Limb (tissue), 2 donors: ENCODE data around the gene ALX4.
A peak's percentile ranks its signal among the peaks of the same experiment; 100 is the strongest.

Experiments
- DNase-seq, 2 donors: peaks; one replicate each; pipeline ENCODE4 v3.0.0-alpha.2; 2016; ENCODE audit errors: extremely low spot score in 2 of 2

ALX4 gene

DNA sequence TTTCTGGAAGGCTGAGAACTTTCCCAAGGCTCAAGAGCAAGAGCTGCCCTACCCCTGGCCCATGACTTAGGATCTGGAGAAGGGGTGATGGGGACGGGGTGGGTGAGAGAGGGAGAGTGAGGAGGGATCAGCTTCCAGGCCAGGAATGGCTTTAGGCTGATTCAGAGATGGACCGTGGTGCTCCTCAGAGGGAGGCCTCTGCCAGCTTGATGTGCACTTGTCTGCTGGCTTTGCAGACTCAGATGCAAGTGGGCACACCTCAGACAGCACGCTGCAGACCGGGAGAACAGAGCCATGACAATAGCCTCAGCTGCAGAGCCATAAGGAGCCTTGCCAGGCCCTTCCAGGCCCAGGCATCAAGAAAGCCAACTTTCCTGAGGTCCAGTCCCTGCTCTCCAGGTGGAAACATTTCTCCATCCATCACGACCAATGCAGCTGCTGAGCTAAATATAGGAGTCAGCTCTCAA is 41.3 kb downstream of the ALX4 start:
- DNase-seq, result peak in 1 of 2 donors; percentile 21

GRCh38 chr11:44267750-44268613 is 42.0 kb downstream of the ALX4 start:
- peak in 1 of 2 donors; percentile 12 for DNase-seq

DNA sequence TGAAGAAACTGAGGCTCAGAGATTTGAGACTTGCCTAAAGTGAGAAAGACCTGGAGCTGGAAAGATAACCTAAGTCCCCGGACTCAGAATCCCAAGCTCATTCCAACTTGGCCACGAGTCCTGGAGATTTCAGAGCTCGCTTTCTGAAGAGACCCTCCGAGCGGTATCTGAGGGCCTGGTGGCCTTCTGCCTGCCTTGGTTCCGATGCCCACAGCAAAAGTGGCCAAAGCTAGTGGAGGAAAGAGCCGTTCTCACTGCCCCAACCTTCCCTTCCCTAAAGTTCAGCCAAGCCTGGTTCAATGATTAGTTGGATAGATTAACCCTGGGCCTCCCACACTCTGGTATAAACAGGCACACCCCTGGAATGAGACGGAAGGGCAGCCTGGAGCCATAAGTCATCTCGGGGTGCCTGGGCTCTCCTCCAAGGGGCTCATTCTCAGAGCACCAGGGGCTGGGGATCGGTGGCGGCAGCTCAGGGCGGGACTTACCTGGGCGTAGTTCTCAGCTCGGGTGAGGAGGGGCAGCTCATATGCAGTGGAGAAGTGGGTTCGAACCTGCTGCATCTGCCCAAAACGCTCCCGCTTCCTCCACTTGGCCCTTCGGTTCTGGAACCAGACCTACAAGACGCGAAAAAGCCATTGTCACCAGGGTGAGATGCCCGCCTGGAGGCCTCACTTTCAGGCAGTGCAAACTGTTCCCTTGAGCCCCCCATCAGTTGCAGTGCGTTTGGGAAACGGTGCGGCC is 42.8 kb downstream of the ALX4 start:
- DNase-seq, result peak in 1 of 2 donors; percentile 21

DNA sequence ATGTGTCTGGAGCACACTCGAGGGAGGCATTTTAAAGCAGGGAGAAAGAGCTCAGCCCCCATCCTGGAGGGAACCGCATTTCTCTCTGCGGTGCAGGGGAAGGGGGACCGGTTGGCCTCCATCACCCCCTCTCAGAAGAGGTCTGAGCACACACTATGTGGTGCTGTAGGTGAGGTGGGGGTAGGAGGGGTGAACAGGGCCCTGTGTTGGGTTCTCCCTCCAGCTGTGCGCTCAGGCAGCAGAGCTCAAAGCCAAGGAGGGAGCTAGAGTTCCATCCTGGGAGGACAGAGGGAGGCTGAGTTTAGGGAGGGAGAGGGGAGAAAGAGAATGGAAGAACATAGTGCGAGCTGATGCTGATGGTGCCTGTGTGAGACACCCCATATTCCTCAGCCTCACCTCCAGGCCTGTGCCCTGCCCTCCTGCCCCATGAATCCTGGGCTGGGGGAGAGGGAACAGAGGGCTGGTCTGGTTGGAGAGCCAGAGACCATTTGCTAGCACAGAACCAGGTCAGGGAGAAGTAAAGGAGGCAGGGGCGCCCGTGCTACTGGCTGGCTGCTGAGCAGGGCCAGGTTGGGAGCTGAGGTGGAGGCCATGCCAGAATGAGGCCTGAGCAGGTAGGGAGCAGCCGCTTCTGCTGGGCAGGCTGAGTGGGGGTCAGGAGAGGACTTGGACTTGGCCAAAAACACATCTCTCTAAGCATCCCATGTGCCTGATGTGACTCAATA is 43.7 kb downstream of the ALX4 start:
- peak in 1 of 2 donors; percentile 23 for DNase-seq

- peak in 1 of 2 donors; percentile 19 for DNase-seq
Measured at GRCh38 chr11:44264761-44265160, 45.2 kb downstream of the ALX4 start.

- no peak for DNase-seq
Measured at GRCh38 chr11:44264438-44264749, 45.5 kb downstream of the ALX4 start.

DNA sequence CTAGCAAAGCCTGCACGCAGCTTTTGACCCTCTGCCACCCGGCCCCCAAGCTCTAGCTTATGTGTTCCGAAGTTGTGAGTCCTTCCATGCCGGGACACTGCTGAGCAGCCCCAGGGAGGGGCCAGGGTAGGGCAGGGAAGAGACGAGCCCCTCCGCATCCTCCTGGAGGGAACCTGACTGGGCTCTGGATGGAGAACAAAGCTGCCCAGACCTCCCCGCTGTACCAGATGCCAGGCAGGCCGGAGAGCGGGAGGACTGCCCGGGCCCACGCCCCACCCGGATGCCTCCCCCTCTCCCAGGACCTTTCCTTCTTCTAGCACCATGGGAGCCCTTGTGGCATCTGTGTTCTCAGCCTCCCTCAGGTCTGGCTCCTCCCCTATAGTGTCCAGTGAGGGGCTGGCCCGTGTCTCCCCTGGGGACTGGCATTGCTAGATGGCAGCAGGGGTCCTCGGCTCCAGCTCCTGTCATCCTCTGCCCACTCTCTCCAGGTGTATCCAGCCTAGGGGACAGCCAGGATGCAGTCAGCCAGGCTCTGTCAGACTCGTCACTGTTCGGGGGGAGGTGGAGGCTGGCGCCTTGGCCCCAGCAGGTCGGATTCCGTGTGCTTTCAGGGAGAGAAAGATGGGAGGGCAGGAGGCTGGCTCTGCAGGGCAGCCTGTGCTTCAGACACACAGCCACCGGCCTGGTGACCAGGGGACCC is 46.1 kb downstream of the ALX4 start:
- DNase-seq, result peak in 1 of 2 donors; percentile 23

- peak in 1 of 2 donors; percentile 21 for DNase-seq
Measured at GRCh38 chr11:44261800-44262591, 47.9 kb downstream of the ALX4 start.

DNA sequence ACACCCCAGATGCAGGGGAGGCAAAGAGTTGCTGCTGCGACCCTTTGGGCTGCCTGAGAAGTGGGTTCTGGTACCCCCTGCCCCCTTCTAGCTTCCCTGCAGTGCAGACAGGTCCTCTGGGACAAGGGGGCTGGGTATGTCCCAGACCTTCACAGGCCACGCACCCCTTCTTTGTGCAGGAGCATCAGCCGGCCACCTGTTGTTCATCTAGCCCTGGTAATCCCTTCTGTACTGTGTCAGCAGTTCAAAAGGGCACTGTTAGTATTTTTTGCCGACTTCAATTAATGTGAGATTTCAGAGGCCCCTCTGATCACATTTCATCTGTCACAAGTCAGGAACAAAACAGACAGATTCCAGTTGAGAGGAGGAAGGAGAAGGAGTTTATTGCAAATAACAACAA is 49.9 kb downstream of the ALX4 start:
- peak in 1 of 2 donors; percentile 31 for DNase-seq

GRCh38 chr11:44258839-44259420 is 51.0 kb downstream of the ALX4 start:
- DNase-seq, result peak in 1 of 2 donors; percentile 19

DNA sequence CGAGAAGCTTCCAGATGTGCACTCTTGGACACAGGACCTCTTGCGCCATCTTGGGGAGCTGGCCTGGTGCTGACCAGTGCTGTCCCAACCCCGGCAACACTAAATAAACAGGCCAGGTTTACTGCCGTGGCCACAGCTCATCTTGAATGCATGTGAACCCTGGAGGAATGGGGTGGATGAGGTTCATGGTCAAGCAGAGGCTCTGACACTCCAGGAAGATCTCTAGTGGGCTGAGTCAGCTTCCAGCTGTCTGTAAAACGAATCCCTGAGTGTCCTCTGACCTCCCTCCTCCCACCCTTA is 51.8 kb downstream of the ALX4 start:
- DNase-seq, result no peak

- DNase-seq, result peak in 1 of 2 donors; percentile 16
Measured at GRCh38 chr11:44257338-44258189, 52.4 kb downstream of the ALX4 start.

DNA sequence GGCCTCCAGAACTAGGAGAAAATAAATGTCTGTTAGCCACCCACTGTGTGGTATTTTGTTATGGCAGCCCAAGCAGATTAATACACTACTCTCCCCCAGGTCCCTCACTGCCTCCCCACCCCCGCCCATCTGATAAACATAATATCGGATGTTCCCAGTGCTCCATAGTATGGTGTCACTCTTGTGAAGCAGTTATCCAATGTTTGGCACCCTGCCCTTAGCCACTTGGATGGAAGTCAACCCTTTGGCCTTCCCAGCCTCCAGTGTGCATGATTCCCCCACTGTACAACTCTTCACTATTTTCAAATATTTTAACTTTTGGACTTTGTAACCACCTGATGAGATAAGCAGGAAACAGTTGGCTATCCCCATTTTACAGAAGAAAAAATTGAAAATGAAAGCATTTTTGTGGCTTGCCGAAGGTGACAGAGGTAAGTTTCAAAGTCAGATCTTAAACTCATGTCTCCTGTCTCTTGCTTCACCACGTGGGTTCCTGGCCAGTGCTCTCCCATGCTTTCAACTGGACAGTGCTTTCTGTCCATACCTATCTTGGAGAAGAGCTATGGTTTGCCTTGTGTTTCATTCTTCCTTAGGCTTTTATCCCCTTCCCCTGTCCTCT is 53.2 kb downstream of the ALX4 start:
- peak in 1 of 2 donors; percentile 27 for DNase-seq

- DNase-seq, result no peak
Measured at GRCh38 chr11:44255406-44256071, 54.4 kb downstream of the ALX4 start.

DNA sequence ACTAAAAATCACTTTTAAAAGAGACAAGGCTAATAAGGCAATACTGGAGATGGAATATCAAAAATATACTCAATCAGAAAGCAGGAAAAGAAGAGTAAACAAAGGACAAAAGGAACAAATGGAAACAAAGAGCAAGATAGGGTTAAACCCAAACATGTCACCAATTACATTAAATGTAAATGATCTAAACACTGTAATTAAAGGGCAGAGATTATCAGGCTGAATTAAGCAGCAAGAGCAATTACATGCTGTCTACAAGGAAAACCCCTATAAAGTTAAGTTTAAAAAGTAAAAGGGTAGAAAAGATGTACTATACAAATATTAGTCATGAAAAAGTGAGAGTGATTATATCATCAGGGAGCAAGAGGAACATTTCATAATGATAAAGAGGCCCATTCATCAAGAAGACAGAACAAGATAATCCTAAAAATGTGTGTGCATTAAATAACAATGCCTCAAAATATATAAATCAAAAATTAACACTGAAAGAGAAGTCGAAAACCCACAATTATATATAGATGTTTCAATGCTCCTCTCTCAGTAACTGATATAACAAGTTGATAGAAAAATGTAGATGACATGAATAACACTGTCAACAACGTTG is 56.8 kb downstream of the ALX4 start:
- no peak for DNase-seq

DNA sequence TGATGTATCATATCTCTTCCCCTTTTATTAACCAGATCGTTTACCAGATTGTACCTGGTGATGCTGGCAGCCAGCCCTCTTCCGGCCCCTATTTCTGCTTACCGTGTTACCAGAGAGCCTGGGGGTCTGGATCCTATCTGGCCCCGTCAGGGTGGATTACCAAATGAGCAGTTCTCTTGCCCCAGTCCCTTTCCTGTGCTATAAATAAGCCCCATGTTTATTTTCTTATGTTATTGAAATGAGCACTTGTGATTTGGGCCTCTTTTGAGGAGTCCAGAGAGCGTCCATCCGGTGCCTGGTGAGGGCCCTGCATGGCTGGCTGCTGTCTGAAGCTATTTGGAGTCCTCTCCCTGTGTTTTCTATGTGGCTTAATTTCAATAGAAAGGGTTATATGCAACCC is 59.5 kb downstream of the ALX4 start:
- no peak for DNase-seq

- DNase-seq, result no peak
Measured at GRCh38 chr11:44248109-44248508, 61.8 kb downstream of the ALX4 start.

GRCh38 chr11:44247508-44247907 is 62.4 kb downstream of the ALX4 start:
- peak in 1 of 2 donors; percentile 14 for DNase-seq
